CD4-positive, alpha-beta T cell treated with Interleukin-6 for 4 hours (primary cell): ENCODE measurements around the gene RHOB.
"Not testable (repeated sequence)": the region's sequence is repeated elsewhere in the genome, so short reads cannot be mapped to it uniquely, and the experiment has no call there.

Experiments
- DNase-seq: peaks from one replicate; pipeline ENCODE4 v3.0.0-alpha.2; 2020; ENCODE audit warnings: mixed read lengths

RHOB gene

DNA sequence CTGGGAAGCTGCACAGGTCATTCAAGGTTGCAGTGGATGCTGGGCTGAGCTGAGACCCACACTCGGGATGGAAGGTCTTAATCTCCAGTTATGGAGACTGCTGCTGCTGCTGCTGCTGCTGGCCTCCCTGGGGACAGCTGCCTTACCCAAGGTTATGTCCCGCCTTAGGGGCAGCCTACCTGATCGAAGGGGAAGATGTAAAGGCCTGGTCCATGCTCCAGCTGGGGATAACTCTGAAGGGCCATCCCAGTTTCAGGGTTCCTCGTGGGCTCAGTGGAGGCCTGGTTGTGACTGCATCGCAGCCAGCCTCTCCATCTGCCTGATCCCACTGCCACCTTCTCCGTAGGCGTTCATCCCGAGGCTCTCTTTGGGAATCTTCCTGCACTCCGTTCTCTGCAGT lies 33.0 kb downstream of the RHOB start:
- no peak for DNase-seq

DNA sequence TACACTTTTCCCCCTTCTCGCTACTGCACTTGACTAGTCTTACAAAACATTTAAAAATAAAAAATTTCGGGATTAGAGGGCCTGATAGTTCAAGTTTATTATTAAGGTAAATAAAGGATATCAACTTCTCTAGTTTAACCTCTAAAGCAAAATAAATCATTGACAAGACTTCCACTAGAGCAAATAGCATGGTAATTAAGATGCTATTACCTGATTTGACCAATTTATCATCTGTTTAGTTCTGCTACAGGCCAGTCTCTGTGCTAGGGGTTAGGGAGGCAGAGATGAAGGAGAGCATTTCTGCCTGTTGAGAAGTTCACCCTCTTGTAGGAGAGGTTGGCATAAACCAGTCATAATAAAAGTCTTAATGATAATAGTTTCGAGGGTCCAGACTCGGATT lies 34.0 kb downstream of the RHOB start:
- DNase-seq, result no peak

DNA sequence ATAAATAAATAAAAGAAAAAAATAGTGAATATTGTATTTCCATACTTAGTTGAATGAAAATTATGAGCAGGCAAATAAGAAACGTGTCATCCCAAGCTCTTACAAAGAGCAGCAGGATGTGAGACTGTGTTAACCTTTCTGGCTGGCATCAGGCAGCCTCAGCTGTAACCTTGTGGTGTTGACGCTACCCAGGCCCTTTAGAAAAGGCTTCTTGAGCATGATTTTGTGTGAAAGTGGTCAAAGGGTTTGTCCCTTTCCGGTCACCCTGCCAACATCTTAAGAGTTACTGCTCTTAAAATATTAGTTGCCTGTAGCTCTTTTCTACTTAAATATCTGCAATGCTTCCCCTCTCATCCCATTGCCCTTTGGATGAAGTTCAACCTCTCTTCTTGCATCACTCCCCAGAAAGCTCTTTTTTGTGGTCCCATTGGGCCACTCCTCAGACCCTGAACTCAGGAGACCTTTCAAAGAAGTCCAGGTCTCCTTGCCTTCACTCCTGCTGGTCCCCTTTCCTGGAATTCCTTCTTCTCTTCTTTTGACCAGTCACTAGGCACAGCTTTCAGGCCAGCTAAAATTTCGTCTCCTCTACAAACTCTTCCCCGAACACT lies 35.0 kb downstream of the RHOB start:
- no peak for DNase-seq

DNA sequence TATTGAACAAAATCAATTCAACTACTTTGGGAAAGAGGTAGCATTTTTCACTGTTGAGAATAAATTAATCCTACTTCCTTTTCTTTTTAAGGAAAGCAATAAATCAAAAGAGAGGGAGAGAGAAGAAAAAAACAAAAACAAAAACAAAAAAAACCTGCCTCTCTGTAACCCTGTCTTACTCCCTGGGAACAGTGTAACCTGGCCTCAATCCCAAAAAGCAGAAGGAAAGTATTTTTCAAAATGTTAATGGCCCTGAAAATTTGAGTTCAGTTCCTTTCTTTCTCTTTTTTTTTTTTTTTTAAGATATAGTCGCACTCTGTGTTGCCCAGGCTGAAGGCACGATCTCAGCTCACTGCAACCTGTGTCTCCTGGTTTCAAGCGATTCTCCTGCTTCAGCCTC lies 35.9 kb downstream of the RHOB start:
- no peak for DNase-seq

DNA sequence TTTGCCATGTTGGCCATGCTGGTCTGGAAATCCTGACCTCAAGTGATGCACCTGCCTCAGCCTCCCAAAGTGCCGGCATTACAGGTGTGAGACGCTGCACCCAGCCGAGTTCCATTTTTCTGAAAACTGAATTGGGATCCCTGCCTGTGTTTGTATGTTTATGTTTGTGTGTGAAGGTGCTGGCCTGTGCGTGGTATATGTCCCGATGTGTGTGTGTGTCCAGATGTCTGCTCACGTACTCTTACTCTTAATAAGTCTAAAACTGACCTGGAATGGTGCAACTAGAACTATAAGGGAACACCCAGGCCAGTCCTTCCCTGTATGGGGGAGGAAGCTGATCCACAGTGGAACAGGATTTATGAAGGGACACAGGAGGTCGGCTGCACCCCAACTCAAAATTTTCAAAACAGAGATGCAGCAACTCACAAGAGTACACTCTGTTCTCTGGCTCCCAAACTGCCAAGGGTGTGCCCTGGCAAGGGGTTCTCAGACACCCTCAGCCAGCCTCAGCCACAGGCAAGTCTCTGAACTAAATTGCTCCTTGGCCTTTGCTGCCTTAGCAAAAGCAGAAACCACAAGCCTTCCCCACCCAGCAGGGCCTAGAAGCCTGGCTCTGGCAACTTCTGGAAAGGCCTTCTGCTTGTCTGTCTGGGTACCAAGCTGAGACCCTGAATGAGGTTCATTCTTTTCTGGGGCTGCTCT lies 36.5 kb downstream of the RHOB start:
- DNase-seq, result no peak

DNA sequence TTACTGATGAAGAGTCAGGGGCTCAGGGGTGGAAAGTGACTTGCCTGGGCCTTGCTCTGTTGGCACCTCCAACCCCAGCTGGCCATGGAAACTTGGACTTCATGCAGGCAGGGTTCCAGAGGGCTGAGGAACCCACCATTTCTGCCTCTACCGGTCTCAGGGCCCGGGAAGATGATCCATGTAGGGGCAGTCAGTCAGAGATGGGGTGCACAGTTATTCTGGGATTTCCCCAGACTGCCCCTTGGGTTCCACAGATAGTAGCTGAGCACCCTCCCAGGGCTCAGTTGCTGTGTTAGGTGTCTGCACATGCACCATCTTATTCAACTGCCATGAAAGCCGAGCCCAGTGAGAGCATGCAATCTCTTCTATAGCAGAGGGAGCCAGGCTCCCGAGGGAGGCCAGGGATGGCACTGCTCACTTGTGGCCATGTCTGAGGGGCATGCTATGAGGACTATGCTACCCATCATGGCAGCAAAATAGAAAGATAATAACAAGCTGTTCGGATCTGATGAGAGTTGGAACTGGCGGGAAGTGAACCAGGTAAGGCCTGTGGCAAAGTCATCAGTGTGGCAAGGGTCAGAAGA lies 37.3 kb downstream of the RHOB start:
- no peak for DNase-seq

DNA sequence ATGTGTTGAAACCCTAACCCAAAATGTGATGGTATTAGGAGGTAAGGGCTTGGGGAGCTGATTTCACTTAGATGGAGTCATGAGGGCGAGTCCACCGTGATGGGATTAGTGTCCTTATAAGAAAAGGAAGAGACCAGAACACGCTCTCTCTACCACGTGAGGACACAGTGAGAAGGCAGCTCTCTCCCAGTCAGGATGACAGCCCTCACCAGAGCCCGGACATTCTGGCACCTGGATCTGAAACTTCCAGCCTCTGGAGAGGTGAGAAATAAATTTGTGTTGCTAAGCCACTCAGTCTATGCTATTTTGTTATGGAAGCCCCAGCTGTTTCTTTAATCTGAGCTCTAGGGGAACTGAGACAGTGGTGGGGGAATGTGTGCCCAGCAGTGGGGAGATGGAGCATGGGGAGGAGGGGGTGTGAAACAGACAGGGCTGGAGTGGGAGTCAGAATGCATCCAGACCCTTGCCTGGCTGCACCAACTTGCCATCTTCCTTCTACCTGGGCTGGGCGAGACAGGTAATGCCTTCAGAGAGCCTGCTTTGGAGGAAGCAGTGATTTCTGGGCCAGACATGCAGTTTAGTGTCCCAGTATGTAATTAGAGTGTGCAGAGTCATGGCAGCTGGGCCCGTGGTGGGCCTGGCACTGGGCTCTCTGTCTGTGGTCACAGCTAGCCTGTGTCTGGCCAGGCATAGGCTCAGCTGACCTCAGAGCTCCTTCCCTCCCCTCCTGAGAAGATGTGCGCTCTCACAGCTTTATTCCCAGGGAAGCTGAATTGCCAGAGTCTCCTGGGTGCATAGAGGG lies 38.1 kb downstream of the RHOB start:
- no peak for DNase-seq

DNA sequence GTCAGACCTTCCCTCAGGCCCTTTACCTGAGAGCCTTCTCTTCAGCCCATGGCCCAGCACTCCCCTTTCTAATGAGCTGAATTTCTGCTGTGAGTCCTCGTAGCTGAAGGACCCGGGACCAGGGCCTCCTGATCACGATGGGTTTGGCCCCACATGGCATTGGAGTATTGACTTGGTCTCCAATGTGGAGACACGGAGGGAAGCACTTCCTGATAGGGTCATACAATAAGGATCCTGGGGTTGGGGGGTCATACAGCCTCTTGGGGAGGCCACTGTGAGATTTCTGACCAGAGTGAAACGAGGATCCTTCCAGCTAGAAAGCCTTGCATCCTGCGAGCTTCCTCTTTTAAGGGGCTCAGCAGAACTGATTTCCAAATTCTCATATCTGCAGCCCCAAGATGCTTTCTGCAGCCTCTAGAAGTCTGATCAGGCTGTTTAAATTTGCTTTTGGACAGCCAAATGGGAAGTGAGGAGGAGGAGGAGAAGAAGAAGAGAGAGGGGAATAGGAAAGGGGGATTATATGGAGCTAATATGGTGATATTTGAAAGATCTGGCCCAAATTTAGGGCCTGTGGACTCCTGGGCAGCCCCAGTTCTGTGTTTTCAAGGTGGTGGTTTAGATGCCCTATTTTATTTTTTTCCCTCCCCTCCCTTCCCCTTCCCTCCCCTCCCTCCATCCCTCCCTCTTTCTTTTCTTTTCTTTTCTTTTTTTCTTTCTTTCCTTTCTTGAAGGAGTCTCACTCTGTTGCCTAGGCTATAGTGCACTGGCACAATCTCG lies 38.9 kb downstream of the RHOB start:
- no peak for DNase-seq

DNA sequence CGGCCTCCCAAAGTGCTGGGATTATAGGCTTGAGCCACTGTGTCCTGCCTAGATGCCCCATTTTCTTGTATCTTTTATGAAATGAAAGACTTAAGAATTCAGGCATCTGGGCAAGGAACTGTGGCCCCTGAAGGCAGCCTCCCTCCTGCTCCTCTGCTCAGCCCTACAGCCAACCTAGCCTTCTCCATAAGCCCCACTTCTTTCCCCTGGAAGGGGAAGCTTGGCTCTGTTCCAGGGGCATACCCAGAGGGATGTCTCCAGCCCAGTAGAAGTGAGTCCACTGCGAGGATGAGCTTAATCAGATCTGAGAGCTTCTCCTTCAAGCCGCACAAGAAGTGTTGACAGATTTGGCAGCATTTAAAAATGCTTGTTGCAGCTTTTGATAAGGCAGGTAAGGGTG lies 39.7 kb downstream of the RHOB start:
- no peak for DNase-seq

DNA sequence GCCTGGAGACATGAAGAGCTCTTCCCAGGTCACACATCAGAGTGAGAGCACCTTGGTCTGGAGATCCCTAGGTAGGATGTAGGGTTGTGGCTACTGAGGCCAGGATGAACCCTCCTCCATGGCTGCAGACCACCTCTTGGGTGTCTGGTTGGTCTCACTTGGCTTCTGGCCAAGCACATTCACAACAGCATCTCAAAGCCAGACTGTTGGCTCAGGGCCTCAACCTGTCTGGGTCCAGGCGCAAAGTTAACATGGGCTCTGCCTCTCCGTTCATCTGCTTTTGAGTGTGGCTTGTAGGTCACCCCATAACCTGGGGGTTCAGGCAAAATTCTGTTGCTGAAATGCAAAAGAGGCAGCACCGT lies 40.1 kb downstream of the RHOB start:
- no peak for DNase-seq

DNA sequence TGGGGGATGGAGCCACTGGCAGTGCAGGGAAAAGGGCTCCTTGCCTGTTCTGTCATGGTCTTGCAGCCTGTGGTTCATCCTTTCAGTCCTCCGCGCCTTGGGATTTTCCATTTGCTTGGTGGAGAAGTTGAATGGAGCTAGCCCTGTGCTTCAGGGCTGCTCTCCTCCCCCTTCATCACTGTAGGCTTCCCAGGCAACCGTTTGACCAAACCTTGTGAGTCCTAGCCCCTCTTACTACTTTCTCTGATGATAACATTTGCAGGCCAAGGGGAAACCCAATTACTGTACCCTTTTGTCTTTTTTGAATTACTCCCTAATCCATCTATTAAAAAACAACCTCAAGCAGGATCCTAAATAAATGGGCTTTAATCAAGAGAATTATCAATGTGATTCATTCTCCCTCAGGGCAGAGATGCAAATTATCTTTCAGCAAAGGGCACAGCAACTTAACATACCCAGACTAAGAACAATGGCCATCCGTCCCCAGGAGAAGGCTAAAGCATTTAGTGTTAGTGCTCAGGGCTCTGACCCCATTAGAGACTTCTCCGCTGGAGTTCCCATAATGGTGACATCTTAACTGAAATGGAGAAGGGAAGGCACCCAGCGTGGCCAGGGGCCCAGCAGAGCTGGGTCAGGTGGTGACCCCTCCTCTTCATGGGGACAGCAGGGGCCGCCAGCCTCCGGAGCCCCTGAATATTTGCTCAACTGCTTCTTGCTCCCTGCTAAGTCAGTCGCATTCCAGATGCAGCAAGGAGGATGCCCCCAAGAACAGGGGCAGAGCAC lies 40.7 kb downstream of the RHOB start:
- no peak for DNase-seq

DNA sequence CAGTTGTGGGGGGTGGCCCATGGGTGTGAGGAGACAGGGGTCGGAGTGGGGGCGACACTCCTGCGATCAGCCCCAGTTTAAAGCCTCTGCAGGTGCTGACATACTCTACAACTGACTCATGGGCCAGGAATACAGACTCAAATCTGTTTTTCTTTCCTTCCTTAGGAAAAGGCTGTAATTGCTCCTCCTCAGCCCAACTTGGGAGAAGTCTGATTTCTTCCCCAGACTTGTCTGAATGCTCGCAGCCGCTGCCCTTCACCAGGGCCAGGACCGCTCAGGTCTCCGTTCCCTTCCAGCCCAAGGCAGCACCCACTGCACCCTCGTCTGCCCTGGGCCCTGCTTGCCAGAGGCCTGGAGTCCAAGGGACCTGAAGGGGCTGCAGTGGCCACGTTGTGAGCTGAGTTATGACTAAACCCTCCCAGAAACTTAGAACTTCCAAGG lies 41.3 kb downstream of the RHOB start:
- DNase-seq, result no peak

DNA sequence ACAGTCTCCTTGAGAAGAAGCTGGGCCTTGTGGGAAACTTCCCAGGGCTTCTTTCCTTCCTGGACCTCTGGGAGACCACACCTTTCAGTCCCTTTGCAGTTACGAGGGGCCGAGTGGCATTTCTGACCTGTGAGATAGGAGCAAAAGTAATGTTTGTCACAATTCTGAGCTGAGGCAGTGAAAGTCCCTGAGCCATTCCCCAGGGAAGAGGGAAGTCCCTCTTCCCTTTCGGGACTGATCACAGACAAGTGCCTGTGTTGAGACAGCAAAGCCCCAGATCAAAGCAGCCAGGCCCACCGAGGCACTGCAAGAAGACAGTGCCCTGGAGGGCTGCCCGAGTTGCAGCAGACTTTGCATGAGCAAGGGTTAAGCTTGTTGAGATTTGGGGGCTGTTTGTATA lies 41.9 kb downstream of the RHOB start:
- no peak for DNase-seq

DNA sequence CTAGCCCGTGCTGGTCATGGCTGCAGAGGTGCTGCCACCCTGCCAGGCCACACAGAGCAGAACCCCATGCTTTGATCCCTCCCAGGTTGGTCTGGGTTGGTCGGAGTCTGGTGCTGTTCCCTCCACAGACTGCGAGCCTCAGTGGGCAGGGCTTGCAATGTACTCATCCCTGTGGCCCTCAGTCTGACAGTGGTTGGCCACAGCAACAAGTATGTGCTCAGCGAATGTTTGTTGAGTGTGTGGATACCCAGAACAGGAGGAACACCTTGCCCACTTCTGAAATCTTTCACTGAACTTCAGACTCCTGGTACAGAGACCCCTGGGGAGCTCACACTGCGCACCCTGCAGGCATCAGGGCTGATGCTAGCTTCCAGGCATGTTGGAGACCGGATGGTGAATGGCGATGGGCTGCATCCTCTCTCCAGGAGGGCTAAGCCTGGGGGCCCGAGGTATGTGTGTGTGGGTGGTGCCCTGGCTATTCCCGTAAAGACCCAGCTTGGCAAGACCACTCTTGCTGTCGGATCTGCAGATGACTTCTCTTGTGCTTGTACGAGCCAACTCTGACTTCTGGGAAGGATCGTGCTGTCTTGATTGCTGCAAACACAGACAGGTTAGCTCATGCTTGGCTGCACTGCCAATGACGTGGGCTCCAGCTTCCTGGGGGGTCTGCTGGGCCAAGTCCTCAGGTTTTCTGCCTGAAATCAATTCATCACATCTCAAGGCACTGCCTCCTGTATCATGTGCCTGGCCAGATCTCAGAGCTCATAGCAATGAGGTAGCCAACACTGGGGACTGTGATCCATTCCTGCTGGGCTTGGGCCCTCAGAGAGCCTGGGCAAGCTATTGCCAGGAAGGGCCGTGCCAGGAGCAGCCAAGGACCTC lies 43.7 kb downstream of the RHOB start:
- no peak for DNase-seq

DNA sequence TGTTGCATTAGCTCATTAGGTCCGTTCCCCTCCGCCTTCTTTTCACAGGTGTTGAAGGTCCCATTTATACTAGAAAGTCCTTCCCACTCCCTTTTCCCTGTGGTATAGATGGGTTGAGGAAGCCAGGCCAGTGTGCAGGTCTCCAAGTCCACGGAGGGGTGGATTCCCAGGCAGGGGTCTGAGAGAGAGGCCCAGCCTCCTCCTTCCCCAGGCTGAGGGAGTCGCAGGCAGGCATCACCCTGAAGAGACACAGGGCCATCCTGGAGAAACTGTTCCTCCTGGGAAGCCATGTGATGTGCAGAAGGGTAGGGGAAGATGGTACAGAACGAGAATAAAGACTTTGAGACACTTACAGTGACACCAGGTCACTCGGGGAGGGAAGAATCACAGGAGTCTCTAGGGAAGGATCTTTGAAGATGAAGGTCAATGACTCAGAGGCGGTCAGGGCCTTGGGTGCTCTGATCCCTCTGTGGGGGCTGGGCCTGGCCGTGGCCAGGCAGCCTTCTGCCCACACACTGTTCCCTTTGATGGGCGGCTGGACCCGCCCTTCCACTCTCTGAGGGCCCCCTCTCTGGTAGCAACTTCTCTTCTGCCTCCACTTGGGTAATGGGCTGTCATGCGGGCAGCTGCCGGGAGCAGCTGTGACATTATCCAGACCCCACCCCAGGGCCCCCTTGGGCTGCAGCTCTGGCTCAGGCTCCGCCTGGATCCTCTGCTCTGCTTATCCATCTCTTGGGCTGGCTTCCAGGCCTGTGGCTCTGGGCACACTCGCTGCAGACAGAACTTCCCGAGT lies 45.1 kb downstream of the RHOB start:
- no peak for DNase-seq

DNA sequence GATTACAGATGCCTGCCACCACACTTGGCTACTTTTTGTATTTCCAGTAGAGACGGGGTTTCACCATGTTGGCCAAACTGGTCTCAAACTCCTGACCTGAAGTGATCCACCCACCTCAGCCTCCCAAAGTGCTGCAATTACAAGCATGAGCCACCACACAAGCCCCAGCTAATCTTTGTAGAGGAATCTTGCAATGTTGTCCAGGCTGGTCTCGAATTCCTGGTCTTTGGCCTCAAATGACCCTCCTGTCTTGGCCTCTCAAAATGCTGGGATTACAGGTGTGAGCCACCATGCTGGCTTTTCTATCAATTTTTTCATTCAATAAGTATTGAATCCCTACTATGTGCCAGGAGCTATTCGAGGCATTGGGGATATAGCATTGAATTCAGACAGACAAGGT lies 46.2 kb downstream of the RHOB start:
- not testable (repeated sequence) for DNase-seq

DNA sequence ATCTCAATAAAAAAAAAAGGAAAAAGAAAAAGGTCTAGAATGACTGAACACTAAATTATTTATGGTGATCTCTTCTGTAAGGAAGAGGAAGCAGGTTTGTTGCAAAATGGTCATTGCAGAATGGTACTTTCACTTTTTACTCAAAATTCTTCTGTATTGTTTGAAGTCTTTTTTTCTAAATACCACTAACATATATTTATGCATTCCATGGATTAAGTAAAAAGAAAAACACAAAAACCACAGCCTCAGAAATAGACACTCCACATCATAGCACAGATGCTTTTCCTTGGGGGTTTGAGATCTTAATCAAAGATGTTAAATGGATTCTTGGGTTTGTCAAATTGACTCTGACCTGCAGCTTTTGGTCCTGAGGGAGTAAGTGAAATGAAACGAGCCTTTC lies 47.4 kb downstream of the RHOB start:
- DNase-seq, result no peak

DNA sequence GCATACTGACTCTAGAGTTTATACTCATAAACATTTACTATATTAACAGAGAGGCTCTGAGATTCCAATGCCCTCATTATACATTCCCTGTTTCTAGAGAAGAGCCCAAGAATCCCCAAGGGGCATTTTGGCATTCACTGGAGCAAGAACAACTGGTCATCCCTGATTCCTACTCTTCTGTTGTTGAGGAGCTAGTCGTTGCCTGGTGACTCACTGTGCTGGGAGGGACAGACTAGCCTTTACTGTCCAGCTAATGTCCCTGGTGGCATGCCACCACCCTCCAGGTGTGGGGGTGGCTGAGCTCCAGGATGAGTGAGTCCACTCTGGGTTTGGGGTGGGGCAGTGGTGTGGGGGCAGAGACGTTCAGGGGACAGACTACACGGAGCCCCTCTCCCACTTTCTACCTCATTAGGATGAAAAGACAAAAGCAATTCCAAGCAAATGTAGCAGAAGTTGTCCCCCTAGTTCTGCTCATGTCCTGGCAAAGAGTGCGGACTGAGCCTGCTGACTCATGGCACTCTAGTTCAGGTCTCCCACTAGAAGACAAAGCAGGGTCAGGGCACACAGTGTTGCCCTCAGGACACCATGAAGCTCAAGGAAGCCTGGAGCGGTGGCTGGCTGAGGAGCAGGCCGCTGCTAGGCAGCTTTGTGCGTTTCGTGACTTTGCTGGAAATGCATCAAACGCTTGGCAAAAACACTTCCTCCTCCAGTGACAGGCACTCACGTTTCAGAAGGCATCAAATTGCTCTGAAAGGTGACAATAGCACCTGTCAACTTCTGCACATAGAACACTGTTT lies 49.4 kb downstream of the RHOB start:
- DNase-seq, result no peak

DNA sequence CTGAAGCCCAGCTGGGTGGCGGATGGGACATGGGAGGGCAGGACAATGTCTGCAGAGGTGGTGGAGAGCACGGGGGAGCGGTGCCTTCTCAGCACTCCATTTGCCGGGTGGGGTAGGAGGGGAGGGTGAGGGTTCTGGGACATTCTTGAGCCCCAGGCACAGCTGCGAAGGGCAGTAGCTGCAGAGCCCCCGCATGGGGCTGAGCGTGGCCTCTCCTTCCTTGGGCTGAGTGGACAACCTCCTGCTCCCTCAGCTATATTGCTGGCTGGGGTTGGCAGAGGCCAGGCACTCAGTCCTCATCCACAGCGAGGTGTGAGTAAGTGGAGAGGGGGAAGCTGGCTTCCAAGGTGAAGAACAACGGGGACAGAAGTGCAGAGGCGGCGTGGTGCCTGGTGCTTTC lies 50.1 kb downstream of the RHOB start:
- no peak for DNase-seq
